Measurements from ENCODE around the gene ESRRA.

ESRRA gene

DNA sequence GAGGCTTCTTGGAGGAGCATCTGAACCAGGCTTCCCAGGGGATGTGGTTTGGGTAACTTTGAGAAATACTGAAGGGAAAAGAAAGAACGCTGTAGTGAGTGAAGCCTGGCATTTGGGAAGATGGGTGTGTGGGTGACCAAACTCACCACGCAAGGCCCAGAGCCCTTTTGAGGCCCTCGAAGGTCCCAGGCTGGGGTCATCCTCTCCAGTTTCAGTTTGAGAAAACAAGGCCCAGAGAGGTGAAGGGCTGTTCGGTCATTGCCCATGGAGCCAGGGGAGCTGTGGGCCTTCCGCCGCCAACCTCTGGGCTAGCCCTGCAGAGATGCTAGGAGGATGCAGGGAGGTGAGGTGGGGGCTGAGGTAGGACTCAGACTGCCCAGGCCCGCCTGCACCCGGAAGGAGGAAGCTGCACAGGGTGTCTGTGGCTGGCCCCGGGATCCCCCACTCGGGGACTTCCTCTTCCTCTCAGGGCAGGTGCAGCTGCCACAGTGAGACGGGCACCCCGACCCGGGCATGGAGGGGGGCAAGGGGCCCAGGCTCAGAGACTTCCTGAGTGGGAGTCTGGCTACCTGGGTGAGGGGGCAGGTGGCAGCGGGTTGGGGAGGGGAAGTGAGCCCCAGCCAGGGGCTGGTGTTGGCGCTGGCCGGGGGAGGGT lies 34.6 kb downstream of the ESRRA start, which contains the start of gene CCDC88B:
Gene CCDC88B (plus strand): TSS at position 451 of the 655 bp plus-strand sequence. CDS start 63 bp downstream, at position 514.
- DNase-seq (ENCODE audit: low read depth) = no peak
- TF ChIP-seq, protein P1, sequence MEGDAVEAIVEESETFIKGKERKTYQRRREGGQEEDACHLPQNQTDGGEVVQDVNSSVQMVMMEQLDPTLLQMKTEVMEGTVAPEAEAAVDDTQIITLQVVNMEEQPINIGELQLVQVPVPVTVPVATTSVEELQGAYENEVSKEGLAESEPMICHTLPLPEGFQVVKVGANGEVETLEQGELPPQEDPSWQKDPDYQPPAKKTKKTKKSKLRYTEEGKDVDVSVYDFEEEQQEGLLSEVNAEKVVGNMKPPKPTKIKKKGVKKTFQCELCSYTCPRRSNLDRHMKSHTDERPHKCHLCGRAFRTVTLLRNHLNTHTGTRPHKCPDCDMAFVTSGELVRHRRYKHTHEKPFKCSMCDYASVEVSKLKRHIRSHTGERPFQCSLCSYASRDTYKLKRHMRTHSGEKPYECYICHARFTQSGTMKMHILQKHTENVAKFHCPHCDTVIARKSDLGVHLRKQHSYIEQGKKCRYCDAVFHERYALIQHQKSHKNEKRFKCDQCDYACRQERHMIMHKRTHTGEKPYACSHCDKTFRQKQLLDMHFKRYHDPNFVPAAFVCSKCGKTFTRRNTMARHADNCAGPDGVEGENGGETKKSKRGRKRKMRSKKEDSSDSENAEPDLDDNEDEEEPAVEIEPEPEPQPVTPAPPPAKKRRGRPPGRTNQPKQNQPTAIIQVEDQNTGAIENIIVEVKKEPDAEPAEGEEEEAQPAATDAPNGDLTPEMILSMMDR (conservative IDR thresholded peaks at IDR 0.05; ENCODE audit: low read depth, low read length) = no peak
- no peak within 1 kb of the TSS for H3K4me3 ChIP-seq (ENCODE audit: low read depth, low read length)

DNA sequence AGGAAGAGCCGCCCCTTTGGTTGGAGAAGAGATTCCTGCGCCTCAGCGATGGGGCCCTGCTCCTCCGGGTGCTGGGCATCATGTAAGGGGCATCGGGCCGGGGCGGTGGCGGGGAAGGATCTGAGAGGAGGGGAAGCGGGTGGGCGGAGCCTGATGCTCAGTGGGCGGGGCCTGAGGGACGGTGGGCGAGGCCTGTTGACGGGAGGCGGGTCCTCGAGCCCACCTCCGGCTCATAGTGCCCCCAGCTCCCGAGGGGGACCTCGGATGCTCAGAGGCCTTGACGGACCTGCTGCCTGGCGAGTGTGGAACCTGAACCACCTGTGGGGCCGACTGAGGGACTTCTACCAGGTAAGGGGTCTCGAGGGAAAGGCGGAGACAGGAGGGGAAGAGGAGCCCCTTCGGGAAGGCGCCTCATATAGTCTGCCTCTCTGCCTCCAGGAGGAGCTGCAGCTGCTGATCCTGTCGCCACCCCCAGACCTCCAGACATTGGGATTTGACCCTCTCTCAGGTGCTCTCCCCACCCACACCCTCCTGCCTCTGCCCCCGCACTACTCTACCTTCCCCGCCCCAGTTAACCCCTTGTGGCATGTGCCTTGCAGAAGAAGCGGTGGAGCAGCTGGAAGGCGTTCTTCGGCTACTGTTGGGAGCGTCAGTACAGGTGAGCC lies 35.5 kb downstream of the ESRRA start:
- TF ChIP-seq, protein P1 (conservative IDR thresholded peaks at IDR 0.05; ENCODE audit: low read depth, low read length) = peak; percentile 32
- no peak overlapping the region for H3K4me3 ChIP-seq (ENCODE audit: low read depth, low read length)
- DNase-seq (ENCODE audit: low read depth) = no peak

DNA sequence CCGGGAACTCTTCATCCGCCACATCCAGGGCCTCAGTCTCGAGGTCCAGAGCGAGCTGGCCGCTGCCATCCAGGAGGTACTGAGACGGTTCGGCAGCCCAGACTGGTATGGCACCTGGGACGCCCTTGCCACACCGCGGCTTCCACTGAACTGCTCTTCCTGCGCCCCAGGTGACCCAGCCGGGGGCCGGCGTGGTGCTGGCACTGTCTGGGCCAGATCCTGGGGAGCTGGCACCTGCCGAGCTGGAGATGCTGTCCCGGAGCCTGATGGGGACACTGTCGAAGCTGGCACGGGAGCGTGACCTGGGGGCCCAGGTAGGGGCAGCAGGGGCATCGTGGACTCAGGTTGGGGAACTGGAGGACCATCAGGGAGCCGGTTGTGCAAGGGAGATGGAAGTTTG lies 36.1 kb downstream of the ESRRA start:
- TF ChIP-seq, protein P1 (conservative IDR thresholded peaks at IDR 0.05; ENCODE audit: low read depth, low read length) = no peak
- no peak for DNase-seq (ENCODE audit: low read depth)
- H3K4me3 ChIP-seq (ENCODE audit: low read depth, low read length) = no peak overlapping the region

DNA sequence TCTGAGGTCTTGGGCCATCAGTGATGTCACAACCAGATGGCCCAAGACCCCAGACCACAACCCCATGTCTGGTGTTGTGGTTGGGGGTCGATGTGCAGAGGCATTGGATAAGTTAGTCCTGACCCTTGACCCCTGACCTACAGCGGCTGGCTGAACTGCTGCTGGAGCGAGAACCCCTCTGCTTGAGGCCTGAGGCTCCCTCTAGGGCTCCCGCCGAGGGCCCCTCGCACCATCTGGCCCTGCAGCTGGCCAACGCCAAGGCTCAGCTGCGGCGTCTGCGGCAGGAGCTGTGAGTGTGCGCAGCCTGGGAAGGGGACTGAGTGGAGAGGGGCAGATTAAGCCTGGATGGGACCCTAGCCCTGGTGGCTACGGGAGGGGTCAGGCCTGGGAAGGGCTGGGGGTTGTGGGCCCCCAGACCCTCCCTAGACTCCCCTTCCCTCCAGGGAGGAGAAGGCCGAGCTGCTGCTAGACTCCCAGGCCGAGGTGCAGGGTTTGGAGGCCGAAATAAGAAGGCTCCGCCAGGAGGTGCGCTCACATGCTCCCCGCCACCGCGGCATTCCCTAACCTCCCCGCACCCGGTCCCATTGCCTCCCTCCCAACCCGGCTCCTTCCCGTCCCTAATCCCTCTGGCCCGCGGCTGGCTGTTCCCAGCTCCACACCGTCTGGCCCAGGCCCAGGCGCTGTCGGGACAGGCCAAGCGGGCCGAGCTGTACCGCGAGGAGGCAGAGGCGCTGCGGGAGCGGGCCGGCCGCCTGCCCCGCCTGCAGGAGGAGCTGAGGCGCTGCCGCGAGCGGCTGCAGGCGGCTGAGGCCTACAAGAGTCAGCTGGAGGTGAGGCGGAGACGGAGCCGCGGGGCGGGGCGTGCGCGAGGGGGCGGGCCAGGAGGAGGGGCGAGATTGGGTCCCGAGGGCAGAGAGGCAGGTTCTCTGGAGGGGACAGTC lies 36.8 kb downstream of the ESRRA start:
- TF ChIP-seq, protein P1 (conservative IDR thresholded peaks at IDR 0.05; ENCODE audit: low read depth, low read length) = peak; percentile 30
- DNase-seq (ENCODE audit: low read depth) = peak; percentile 91
- H3K4me3 ChIP-seq (ENCODE audit: low read depth, low read length) = peak overlapping the region; percentile 51

DNA sequence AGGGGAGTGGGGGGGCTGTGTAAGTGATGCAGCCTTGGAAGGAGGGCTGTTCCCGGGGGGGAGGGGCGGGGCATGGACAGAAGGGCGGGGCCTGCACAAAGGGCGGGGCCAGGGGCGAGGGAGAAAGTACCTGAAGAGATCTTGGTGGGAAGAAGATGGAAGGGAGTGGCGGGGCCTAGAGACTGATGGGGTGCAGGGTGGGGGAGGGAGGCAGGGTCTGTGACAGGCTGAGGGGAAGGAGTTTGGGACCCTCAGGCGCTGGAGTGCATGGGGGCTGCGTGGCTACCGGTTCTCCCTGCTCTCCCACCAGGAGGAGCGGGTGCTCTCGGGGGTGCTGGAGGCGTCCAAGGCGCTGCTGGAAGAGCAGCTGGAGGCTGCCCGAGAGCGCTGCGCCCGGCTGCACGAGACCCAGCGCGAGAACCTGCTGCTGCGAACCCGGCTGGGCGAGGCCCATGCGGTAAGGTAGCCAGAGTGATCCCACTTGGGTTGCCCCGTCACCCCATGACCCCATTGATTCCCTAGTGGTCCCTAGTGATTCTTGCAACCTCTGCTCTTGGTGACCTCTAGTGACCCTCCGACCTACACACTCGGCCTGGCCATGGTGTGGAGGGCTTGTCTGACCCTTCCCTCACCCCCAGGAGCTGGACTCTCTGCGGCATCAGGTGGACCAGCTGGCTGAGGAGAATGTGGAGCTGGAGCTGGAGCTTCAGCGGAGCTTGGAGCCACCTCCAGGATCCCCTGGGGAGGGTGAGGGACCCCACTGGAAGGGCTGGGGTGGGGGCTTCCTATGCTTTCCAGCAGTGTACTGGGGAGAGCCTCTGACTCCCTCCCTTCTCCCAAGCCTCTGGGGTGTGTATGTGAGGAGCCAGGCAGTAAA lies 37.8 kb downstream of the ESRRA start:
- H3K4me3 ChIP-seq (ENCODE audit: low read depth, low read length) = peak overlapping the region; percentile 11
- TF ChIP-seq, protein P1 (conservative IDR thresholded peaks at IDR 0.05; ENCODE audit: low read depth, low read length) = no peak
- DNase-seq (ENCODE audit: low read depth) = no peak
